Measurements from ENCODE around the gene TYW1. TPM values are rescaled to one million over a fixed set of nuclear protein-coding genes. Genes with fewer than 3 reads are reported as not detected.
A peak's percentile ranks its signal among the peaks of the same experiment; 100 is the strongest.
"Not testable (repeated sequence)": the region's sequence is repeated elsewhere in the genome, so short reads cannot be mapped to it uniquely, and the experiment has no call there.

Gene TYW1
- total RNA-seq, 1 experiment from 2014 or later, result 24.5 TPM

GRCh38 chr7:66970310-66970709, 26.3 kb upstream of the TYW1 start:
- no peaks in the 10 kb centered on the region for H3K9me3 ChIP-seq (ENCODE audit: control insufficient read depth, insufficient read depth, low read depth, low read length)
- intact Hi-C loops (cut with micrococcal nuclease; ENCODE audit: unreplicated experiment), result no loop called here
- no peak overlapping the region for H3K27ac ChIP-seq (ENCODE audit: low read length)
- no peaks in the 10 kb centered on the region for H3K36me3 ChIP-seq (ENCODE audit: control insufficient read depth, insufficient read depth, low read length)
- H3K4me1 ChIP-seq (ENCODE audit: control insufficient read depth, insufficient read depth, low read length), result no peaks in the 10 kb centered on the region
- ATAC-seq, result peak; percentile 52
- no peak overlapping the region for H3K4me3 ChIP-seq (ENCODE audit: low read depth in 2 of 2, low read length in 2 of 2)
- no peak for DNase-seq (ENCODE audit: low read depth, low spot score)
- CTCF ChIA-PET, result no interaction called here
- BruUV-seq (replicated peaks), result no TSS peak
- POLR2A ChIA-PET, result no interaction called here
- no peaks in the 10 kb centered on the region for H3K27me3 ChIP-seq (ENCODE audit: control insufficient read depth, insufficient read depth, low read length)
- in situ Hi-C loops (cut with HindIII; ENCODE audit: low pct_unique_long_range_greater_than_20kb, low sequenced_read_pairs), result no loop called here
- no peak for TF ChIP-seq TCF7L2 (IDR thresholded peaks at IDR 0.05; ENCODE audit: low read depth, low read length)
- no peak for TF ChIP-seq CTCF (IDR thresholded peaks at IDR 0.05)
- no peak for TF ChIP-seq POLR2AphosphoS5 (IDR thresholded peaks at IDR 0.05; ENCODE audit: low read depth, low read length)
- TF ChIP-seq SIN3A (IDR thresholded peaks at IDR 0.05; ENCODE audit: borderline replicate concordance, insufficient read depth, low read depth, low read length), result no peak
- TF ChIP-seq REST (IDR thresholded peaks at IDR 0.05; ENCODE audit: insufficient read depth in 1 of 2, low read depth in 2 of 2, low read length in 1 of 2), result no peak

- no peak for TF ChIP-seq POLR2AphosphoS5 (IDR thresholded peaks at IDR 0.05; ENCODE audit: low read depth, low read length)
- no peak for TF ChIP-seq REST (IDR thresholded peaks at IDR 0.05; ENCODE audit: insufficient read depth in 1 of 2, low read depth in 2 of 2, low read length in 1 of 2)
- no peak for TF ChIP-seq SIN3A (IDR thresholded peaks at IDR 0.05; ENCODE audit: borderline replicate concordance, insufficient read depth, low read depth, low read length)
- TF ChIP-seq CTCF (IDR thresholded peaks at IDR 0.05), result no peak
- no peak for TF ChIP-seq TCF7L2 (IDR thresholded peaks at IDR 0.05; ENCODE audit: low read depth, low read length)
- DNase-seq (ENCODE audit: low read depth, low spot score) (no peak), ATAC-seq (no peak)
- H3K27me3 ChIP-seq (ENCODE audit: control insufficient read depth, insufficient read depth, low read length), result no peaks in the 10 kb centered on the region
- intact Hi-C loops (cut with micrococcal nuclease; ENCODE audit: unreplicated experiment), result no loop called here
- H3K27ac ChIP-seq (ENCODE audit: low read length), result no peak overlapping the region
- in situ Hi-C loops (cut with HindIII; ENCODE audit: low pct_unique_long_range_greater_than_20kb, low sequenced_read_pairs), result no loop called here
- CTCF ChIA-PET, result no interaction called here
- POLR2A ChIA-PET, result no interaction called here
- peaks cover 4% of the 10 kb centered on the region; the same call in 1 of the 2 replicates for H3K9me3 ChIP-seq (ENCODE audit: control insufficient read depth, insufficient read depth, low read depth, low read length)
- H3K36me3 ChIP-seq (ENCODE audit: control insufficient read depth, insufficient read depth, low read length), result no peaks in the 10 kb centered on the region
- H3K4me3 ChIP-seq (ENCODE audit: low read depth in 2 of 2, low read length in 2 of 2), result no peak overlapping the region
- no peaks in the 10 kb centered on the region for H3K4me1 ChIP-seq (ENCODE audit: control insufficient read depth, insufficient read depth, low read length)
- BruUV-seq (replicated peaks), result no TSS peak
These were observed 21.5 kb upstream of the TYW1 start for GRCh38 chr7:66974986-66975590.

- ATAC-seq; in situ Hi-C loops (cut with HindIII; ENCODE audit: low pct_unique_long_range_greater_than_20kb, low sequenced_read_pairs); POLR2A ChIA-PET; BruUV-seq (replicated peaks); H3K4me3 ChIP-seq (ENCODE audit: low read depth in 2 of 2, low read length in 2 of 2); intact Hi-C loops (cut with micrococcal nuclease; ENCODE audit: unreplicated experiment); H3K27me3 ChIP-seq (ENCODE audit: control insufficient read depth, insufficient read depth, low read length); H3K9me3 ChIP-seq (ENCODE audit: control insufficient read depth, insufficient read depth, low read depth, low read length); DNase-seq (ENCODE audit: low read depth, low spot score); H3K27ac ChIP-seq (ENCODE audit: low read length); CTCF ChIA-PET; H3K4me1 ChIP-seq (ENCODE audit: control insufficient read depth, insufficient read depth, low read length); H3K36me3 ChIP-seq (ENCODE audit: control insufficient read depth, insufficient read depth, low read length): not testable (repeated sequence)
These were observed 18.3 kb upstream of the TYW1 start for GRCh38 chr7:66978312-66978711.

Data from Panc1 (cell line).